GM10248 (cell line): Measurements from ENCODE around the gene GXYLT1.

Source experiments
- CTCF ChIA-PET: fragments of 300-600 bp; sonication (Branson Sonifier 250); formaldehyde crosslinking; extraction: SDS; loops from one replicate; lab custom pipeline; 2021; ENCODE audit warnings: antibody characterized with exemption; lab: Yijun Ruan, JAX
- POLR2A ChIA-PET: fragments of 350-650 bp; sonication (Branson Sonifier 250); formaldehyde crosslinking; extraction: SDS; loops from one replicate; lab custom pipeline; 2020; ENCODE audit warnings: antibody characterized with exemption; lab: Yijun Ruan, JAX
- DNase-seq: peaks from one replicate; pipeline ENCODE4 v3.0.0; 2012; ENCODE audit errors: extremely low spot score
- TF ChIP-seq, protein P1 (sequence below): IDR thresholded peaks from 2 replicates; pipeline ENCODE4 v1.5.1; 2012; ENCODE audit warnings: mild to moderate bottlenecking, low read depth; ENCODE audit errors: extremely low read depth, missing control alignments, control extremely low read depth

Gene GXYLT1

DNA sequence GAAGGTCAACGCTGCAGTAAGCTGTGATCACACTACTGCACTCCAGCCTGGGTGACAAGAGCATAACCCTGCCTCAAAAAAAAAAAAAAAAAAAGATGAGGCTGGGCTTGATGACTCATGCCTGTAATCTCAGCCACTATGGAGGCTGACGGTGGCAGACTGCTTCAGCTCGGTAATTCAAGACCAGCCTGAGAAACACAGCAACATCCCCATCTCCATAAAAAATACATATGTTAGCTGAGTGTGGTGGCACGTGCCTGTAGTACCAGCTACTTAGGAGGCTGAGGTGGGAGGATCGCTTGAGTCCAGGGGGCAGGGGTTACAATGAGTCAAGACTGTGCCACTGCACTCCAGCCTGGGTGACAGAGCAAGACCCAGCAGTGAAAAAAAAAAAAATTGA lies 50.4 kb downstream of the GXYLT1 start:
- CTCF ChIA-PET, result no interaction called here
- POLR2A ChIA-PET, result no interaction called here
- TF ChIP-seq, protein P1, sequence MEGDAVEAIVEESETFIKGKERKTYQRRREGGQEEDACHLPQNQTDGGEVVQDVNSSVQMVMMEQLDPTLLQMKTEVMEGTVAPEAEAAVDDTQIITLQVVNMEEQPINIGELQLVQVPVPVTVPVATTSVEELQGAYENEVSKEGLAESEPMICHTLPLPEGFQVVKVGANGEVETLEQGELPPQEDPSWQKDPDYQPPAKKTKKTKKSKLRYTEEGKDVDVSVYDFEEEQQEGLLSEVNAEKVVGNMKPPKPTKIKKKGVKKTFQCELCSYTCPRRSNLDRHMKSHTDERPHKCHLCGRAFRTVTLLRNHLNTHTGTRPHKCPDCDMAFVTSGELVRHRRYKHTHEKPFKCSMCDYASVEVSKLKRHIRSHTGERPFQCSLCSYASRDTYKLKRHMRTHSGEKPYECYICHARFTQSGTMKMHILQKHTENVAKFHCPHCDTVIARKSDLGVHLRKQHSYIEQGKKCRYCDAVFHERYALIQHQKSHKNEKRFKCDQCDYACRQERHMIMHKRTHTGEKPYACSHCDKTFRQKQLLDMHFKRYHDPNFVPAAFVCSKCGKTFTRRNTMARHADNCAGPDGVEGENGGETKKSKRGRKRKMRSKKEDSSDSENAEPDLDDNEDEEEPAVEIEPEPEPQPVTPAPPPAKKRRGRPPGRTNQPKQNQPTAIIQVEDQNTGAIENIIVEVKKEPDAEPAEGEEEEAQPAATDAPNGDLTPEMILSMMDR, result no peak
- no peak for DNase-seq

GRCh38 chr12:42091769-42092168 lies 52.9 kb downstream of the GXYLT1 start:
- TF ChIP-seq, protein P1, result no peak
- DNase-seq, result no peak
- ChIA-PET CTCF (no interaction called here), POLR2A (interaction anchor here (0.6 kb wide), 1 partner anchor 144 kb away, joined by 3 read pairs; no protein-coding TSS in a partner anchor)

- DNase-seq, result no peak
- CTCF ChIA-PET, result no interaction called here
- POLR2A ChIA-PET, result no interaction called here
- TF ChIP-seq, protein P1, result no peak
These were observed 53.8 kb downstream of the GXYLT1 start for GRCh38 chr12:42090899-42091298.

DNA sequence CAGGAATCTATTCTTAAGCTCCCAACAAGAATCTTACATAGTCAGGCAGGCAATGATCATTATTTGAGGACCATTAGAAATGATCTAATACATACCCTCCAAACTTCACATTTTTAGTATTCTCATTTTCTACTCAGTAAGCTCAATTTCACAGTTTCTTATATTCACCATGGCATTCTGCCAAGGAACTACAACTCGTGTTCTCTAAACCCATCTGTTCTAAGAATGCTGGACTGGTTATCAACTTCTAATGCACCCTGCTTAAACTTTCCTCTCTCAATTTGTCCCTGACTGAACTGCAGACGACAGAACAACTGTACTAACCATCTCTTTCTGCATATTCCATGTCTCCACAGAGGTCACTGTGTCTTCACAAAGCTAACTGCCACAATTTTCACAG lies 58.6 kb downstream of the GXYLT1 start:
- POLR2A ChIA-PET, result no interaction called here
- CTCF ChIA-PET, result no interaction called here
- TF ChIP-seq, protein P1, result no peak
- DNase-seq, result no peak

- CTCF ChIA-PET, result no interaction called here
- DNase-seq, result no peak
- TF ChIP-seq, protein P1, result no peak
- POLR2A ChIA-PET, result no interaction called here
These were observed 59.1 kb downstream of the GXYLT1 start for GRCh38 chr12:42085594-42085993.

- TF ChIP-seq, protein P1, result no peak
- CTCF ChIA-PET, result no interaction called here
- POLR2A ChIA-PET, result no interaction called here
- DNase-seq, result no peak
These were observed 60.2 kb downstream of the GXYLT1 start for GRCh38 chr12:42084522-42084921.

DNA sequence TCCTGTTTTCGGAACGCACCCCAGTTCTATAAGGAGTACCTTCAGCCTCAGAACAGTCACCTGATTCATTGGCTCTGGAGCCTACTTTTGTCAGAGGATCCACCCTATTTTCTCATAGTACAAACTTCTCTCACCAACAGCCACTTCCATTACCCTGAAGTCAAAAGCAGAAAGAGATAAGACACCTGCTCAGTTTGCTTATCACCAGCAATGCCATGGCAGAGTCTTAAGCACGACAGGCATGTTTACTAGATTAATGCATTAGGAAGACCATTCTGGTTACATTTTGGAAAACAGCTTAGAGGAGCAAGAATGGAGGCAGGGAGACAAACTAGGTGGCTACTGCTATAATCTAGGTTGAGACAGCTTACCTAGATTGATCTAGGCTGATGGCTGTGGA lies 67.7 kb downstream of the GXYLT1 start:
- DNase-seq, result no peak
- ChIA-PET CTCF (no interaction called here), POLR2A (no interaction called here)
- TF ChIP-seq, protein P1, result no peak
